CD14-positive monocyte (primary cell): ENCODE results near the gene SNU13. TPM values are rescaled to one million over a fixed set of nuclear protein-coding genes. Genes with fewer than 3 reads are reported as not detected.
A peak's percentile ranks its signal among the peaks of the same experiment; 100 is the strongest.

Experiments used
- DNase-seq, 3 donors: peaks; one replicate each; pipeline ENCODE4 v3.0.0-alpha.2; 2011 to 2022
- H2AFZ ChIP-seq: 2 replicates; pipeline ENCODE4 v1.6.0; 2012; ENCODE audit warnings: mild to moderate bottlenecking, low read depth, low read length, inconsistent platforms; ENCODE audit not compliant: insufficient read depth, poor library complexity, severe bottlenecking
- H3K27ac ChIP-seq, 2 donors: 1 replicate in 1 of 2; 2 replicates in 1 of 2; pipeline ENCODE4 v1.5.1; 2012 to 2013; ENCODE audit warnings: low read length in 2 of 2, control low read depth in 1 of 2, inconsistent platforms in 1 of 2, low read depth in 1 of 2, mild to moderate bottlenecking in 1 of 2
- H3K27me3 ChIP-seq, 2 donors: one replicate each; pipeline versions ENCODE4 v1.6.0 to v1.6.1; 2011 to 2013; ENCODE audit warnings: low read length in 2 of 2; ENCODE audit not compliant: control insufficient read depth in 2 of 2, insufficient read depth in 2 of 2
- H3K36me3 ChIP-seq, 2 donors: replicated peaks in 1 of 2; 1 replicate in 1 of 2; 2 replicates in 1 of 2; pipeline versions ENCODE4 v1.5.1 to v1.6.1; 2012 to 2013; ENCODE audit warnings: low read length in 2 of 2, control low read depth in 1 of 2, inconsistent platforms in 1 of 2, mild to moderate bottlenecking in 1 of 2; ENCODE audit not compliant: insufficient read depth in 2 of 2, control insufficient read depth in 1 of 2
- H3K4me1 ChIP-seq, 2 donors: 1 replicate in 1 of 2; 2 replicates in 1 of 2; pipeline versions ENCODE4 v1.5.1 to v1.6.1; 2012 to 2013; ENCODE audit warnings: low read length in 2 of 2, control low read depth in 1 of 2, inconsistent platforms in 1 of 2, mild to moderate bottlenecking in 1 of 2, moderate library complexity in 1 of 2; ENCODE audit not compliant: insufficient read depth in 2 of 2, control insufficient read depth in 1 of 2
- H3K4me2 ChIP-seq: replicated peaks from 2 replicates; pipeline ENCODE3; 2012; ENCODE audit warnings: low read length, moderate library complexity, mild to moderate bottlenecking; ENCODE audit not compliant: poor library complexity, severe bottlenecking; ENCODE audit errors: extremely low read depth
- H3K4me3 ChIP-seq, 3 experiments: fragments of 200-600 bp in 1 of 3; sonication (generic) in 1 of 3; replicated peaks in 1 of 3; 1 replicate in 2 of 3; 2 replicates in 1 of 3; pipeline ENCODE4 v1.5.1; 2011 to 2013; ENCODE audit warnings: low read length in 3 of 3, mild to moderate bottlenecking in 3 of 3, control low read depth in 2 of 3, low read depth in 2 of 3, inconsistent platforms in 1 of 3, moderate library complexity in 1 of 3
- H3K79me2 ChIP-seq: 2 replicates; pipeline ENCODE4 v1.6.0; 2012; ENCODE audit warnings: mild to moderate bottlenecking, control low read depth, inconsistent platforms, low read length, moderate library complexity; ENCODE audit not compliant: insufficient read depth
- H3K9ac ChIP-seq: 2 replicates; pipeline ENCODE4 v1.6.0; 2017; ENCODE audit warnings: low read length, mild to moderate bottlenecking; ENCODE audit not compliant: insufficient read depth, poor library complexity, severe bottlenecking
- H3K9me3 ChIP-seq, 2 donors: replicated peaks in 1 of 2; 1 replicate in 1 of 2; 2 replicates in 1 of 2; pipeline versions ENCODE4 v1.5.1 to v1.6.1; 2012 to 2013; ENCODE audit warnings: low read length in 2 of 2, control low read depth in 1 of 2; ENCODE audit not compliant: control insufficient read depth in 1 of 2, insufficient read depth in 1 of 2
- H4K20me1 ChIP-seq: 2 replicates; pipeline ENCODE4 v1.6.0; 2012; ENCODE audit warnings: mild to moderate bottlenecking, low read length, control low read depth, moderate library complexity; ENCODE audit not compliant: insufficient read depth
- H3K27ac Mint-ChIP-seq, 7 donors: one replicate each; pipeline ENCODE4 v1.8.0; 2020; ENCODE audit warnings: mild to moderate bottlenecking in 7 of 7, mixed read lengths in 7 of 7, moderate library complexity in 6 of 7, inconsistent platforms in 2 of 7
- H3K27me3 Mint-ChIP-seq, 3 donors: one replicate each; pipeline ENCODE4 v1.8.0; 2021 to 2022; ENCODE audit warnings: low read depth in 3 of 3, mild to moderate bottlenecking in 3 of 3, mixed read lengths in 3 of 3, moderate library complexity in 3 of 3, inconsistent platforms in 1 of 3
- H3K36me3 Mint-ChIP-seq, 2 donors: one replicate each; pipeline ENCODE4 v1.8.0; 2020; ENCODE audit warnings: mixed read lengths in 2 of 2, inconsistent platforms in 1 of 2, mild to moderate bottlenecking in 1 of 2
- H3K4me1 Mint-ChIP-seq: one replicate; pipeline ENCODE4 v1.8.0; 2020; ENCODE audit warnings: mild to moderate bottlenecking, mixed read lengths
- H3K4me3 Mint-ChIP-seq, 2 donors: one replicate each; pipeline ENCODE4 v1.8.0; 2020; ENCODE audit warnings: mild to moderate bottlenecking in 2 of 2, mixed read lengths in 2 of 2, moderate library complexity in 1 of 2
- H3K9me3 Mint-ChIP-seq, 7 donors: one replicate each; pipeline ENCODE4 v1.8.0; 2020 to 2022; ENCODE audit warnings: mixed read lengths in 7 of 7, mild to moderate bottlenecking in 6 of 7, moderate library complexity in 6 of 7, inconsistent platforms in 2 of 7
- WGBS: methylation state at CpG from one replicate; pipeline ENCODE4 v1.1.5; 2013; ENCODE audit warnings: missing lambda C conversion rate; ENCODE audit not compliant: insufficient coverage; 5-methylcytosine and 5-hydroxymethylcytosine counted together
- intact Hi-C, 2 donors: fragments of 100-400 bp; cut with micrococcal nuclease; formaldehyde crosslinking; loops; one replicate each; pipeline versions ENCODE4 v1.15.0 to v1.15.1; 2023
- polyA plus RNA-seq, 3 donors: library from polyadenylated mRNA; depleted of rRNA in 1 of 3; unstranded in 2 of 3; stranded (reverse) in 1 of 3; fragments of 300-500 nt in 2 of 3; fragments of >200 nt in 1 of 3; fragmentation: Illumina TruSeq in 2 of 3; gene quantifications; 1 replicate in 2 of 3; 2 replicates in 1 of 3; pipeline ENCODE4 v1.2.3, GENCODE V29; 2012 to 2021
- TF ChIP-seq, protein P1 (sequence below): fragments of 200-600 bp; IDR thresholded peaks from one replicate; pipeline ENCODE4 v1.8.0; 2022; ENCODE audit warnings: antibody characterized with exemption, mild to moderate bottlenecking

Gene SNU13
- polyA plus RNA-seq, 3 donors = 90.0 to 168 (median 168) TPM

DNA sequence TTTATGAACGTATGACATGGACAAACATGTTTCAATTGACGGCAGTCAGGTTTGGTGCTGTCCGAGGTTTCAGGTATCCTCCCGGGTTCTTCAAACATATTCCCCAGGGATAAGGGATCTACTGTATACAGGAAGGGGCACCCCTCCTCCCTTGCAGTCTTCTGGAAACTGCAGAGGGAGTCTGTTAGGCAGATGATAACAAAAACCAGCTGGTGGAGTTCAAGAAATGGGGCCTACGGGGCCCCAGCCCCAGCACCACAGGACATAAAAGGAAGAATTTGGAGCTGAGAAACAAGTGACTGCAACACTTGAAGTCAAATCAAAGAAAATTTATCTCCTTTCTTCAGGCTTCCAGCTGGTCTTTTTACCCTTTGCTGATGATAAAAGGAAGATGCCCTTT is 32.1 kb downstream of the SNU13 start:
- H3K27ac Mint-ChIP-seq = peak overlapping the region in 1 of 7 donors; percentile 30
- WGBS = no CpG with 5 or more reads among the region's 5 CpGs
- no peak overlapping the region for H3K9ac ChIP-seq
- H3K4me1 ChIP-seq = no peaks in the 10 kb centered on the region
- H3K4me3 ChIP-seq = no peak overlapping the region
- H4K20me1 ChIP-seq = peaks cover 7% of the 10 kb centered on the region
- H2AFZ ChIP-seq = no peak overlapping the region
- no peaks in the 10 kb centered on the region for H3K9me3 ChIP-seq
- H3K27me3 Mint-ChIP-seq = no peaks in the 10 kb centered on the region
- no peaks in the 10 kb centered on the region for H3K4me1 Mint-ChIP-seq
- peaks cover 93 to 100% of the 10 kb centered on the region in 2 donors for H3K36me3 ChIP-seq
- H3K4me2 ChIP-seq = no peak overlapping the region
- intact Hi-C loops = no loop called here
- no peak for DNase-seq
- H3K9me3 Mint-ChIP-seq = no peaks in the 10 kb centered on the region
- no peaks in the 10 kb centered on the region for H3K27me3 ChIP-seq
- no peak overlapping the region for H3K4me3 Mint-ChIP-seq
- no peaks in the 10 kb centered on the region for H3K79me2 ChIP-seq
- TF ChIP-seq, protein P1, sequence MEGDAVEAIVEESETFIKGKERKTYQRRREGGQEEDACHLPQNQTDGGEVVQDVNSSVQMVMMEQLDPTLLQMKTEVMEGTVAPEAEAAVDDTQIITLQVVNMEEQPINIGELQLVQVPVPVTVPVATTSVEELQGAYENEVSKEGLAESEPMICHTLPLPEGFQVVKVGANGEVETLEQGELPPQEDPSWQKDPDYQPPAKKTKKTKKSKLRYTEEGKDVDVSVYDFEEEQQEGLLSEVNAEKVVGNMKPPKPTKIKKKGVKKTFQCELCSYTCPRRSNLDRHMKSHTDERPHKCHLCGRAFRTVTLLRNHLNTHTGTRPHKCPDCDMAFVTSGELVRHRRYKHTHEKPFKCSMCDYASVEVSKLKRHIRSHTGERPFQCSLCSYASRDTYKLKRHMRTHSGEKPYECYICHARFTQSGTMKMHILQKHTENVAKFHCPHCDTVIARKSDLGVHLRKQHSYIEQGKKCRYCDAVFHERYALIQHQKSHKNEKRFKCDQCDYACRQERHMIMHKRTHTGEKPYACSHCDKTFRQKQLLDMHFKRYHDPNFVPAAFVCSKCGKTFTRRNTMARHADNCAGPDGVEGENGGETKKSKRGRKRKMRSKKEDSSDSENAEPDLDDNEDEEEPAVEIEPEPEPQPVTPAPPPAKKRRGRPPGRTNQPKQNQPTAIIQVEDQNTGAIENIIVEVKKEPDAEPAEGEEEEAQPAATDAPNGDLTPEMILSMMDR = no peak
- H3K27ac ChIP-seq = no peak overlapping the region
- H3K36me3 Mint-ChIP-seq = peaks cover 86 to 99% of the 10 kb centered on the region in 2 donors

DNA sequence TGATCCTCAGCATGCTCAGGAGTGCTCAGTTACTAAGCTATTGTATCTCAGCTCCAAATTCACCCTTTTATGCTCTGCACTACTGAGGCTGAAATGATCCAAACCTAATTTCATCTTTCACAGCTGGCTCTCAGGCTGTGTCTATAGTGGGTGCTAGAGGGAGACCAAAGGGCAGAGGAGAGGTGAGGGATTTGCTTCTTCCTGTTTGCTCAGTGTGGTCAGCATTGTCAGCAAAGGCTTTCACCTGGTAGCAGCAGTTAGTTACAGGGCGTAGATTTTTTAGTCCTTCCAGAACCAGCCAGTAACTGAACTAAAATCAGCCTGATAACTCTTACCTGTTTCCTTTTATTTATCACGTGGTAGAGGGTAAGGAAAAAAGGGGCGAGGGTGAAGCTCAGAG is 34.3 kb downstream of the SNU13 start:
- Histone ChIP-seq H3K4me1 (no peaks in the 10 kb centered on the region), H2AFZ (no peak overlapping the region), H3K9me3 (no peaks in the 10 kb centered on the region), H3K79me2 (no peaks in the 10 kb centered on the region), H3K4me3 (no peak overlapping the region), H3K4me2 (no peak overlapping the region), H3K36me3 (peaks cover 92 to 96% of the 10 kb centered on the region in 2 donors), H3K9ac (no peak overlapping the region), H3K27me3 (no peaks in the 10 kb centered on the region), H4K20me1 (peaks cover 13% of the 10 kb centered on the region), H3K27ac (no peak overlapping the region)
- Mint-ChIP-seq H3K36me3 (peaks cover 78 to 97% of the 10 kb centered on the region in 2 donors), H3K27ac (peak overlapping the region in 1 of 7 donors; percentile 33), H3K4me3 (no peak overlapping the region), H3K9me3 (no peaks in the 10 kb centered on the region), H3K27me3 (no peaks in the 10 kb centered on the region), H3K4me1 (no peaks in the 10 kb centered on the region)
- intact Hi-C loops = no loop called here
- TF ChIP-seq, protein P1 = no peak
- no CpG with 5 or more reads among the region's 3 CpGs for WGBS
- DNase-seq = no peak
